Measurements from ENCODE around the gene CFI.

- TF ChIP-seq POLR2A (IDR thresholded peaks at IDR 0.05), result no peak
- TF ChIP-seq CTCF (IDR thresholded peaks at IDR 0.05), result no peak
- TF ChIP-seq POLR2AphosphoS5 (IDR thresholded peaks at IDR 0.05), result no peak
Measured at GRCh38 chr4:109748114-109748513, 53.7 kb downstream of the CFI start.
